HG03103 (cell line): ENCODE data around the gene CLEC4G.
A peak's percentile ranks its signal among the peaks of the same experiment; 100 is the strongest.

Experiments used
- ATAC-seq: cut with Tn5 transposase; IDR thresholded peaks from one replicate; pipeline ENCODE4 v1.9.1; 2021; ENCODE audit warnings: low read depth; ENCODE audit not compliant: unreplicated experiment

The CLEC4G gene

DNA sequence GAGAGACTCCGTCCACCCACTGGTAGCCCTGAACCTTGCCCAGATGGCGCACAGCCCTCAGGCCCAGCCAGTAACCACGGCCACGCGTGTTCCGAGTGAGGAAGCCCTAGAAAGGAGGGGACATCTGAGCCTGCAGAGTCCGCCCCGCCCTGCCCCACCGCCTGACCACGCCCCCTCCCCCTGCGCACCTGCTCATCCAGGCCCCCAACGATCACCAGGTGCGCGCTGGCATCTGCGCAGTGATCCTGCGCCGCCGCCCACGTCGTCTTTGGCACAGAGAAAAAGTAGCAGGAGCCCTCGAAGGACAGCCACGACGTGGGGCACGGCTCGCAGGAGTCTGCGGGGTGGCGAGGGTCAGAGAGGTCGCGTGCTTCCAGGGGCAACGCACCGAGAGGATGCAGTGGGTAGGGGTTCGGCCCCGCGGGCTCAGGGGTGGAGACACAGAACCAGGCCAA lies 2.1 kb downstream of the CLEC4G start:
- ATAC-seq: no peak

DNA sequence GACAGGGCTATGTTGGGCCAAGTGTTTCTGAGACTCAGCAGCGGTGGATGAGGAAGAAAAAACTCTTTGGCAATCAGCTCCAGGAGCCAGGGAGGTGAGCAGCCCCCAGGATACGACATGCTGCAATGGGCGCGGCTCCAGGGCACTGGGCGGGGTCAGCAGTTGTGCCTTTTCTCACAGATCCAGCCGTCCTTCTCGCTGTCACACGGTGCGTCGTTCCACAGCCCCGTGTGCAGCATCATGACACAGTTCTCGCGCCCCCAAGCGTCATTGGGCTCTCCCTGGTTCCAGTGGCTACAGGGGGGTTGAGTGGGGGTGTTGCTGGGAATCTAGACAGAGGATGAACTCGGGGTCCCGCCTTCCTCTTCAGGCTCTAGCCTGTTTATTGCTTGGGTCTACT lies 2.7 kb downstream of the CLEC4G start:
- no peak for ATAC-seq

DNA sequence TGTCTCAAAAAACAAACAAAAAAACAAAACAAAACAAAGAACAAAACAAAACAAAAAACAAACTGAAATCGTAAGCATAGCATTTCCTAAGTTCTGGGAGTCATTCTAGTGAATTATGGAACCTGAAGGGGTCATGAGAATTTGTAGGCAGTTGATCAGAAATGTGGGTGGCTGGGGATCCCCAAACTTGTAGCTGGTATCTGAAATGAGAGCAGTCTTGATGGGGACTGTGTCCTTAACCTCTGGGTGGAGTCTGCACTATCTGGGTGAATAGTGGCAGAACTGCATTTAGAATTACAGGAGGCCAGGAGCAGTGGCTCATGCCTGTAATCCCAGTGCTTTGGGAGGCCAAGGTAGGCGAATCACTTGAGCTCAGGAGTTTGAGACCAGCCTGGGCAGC lies 6.1 kb downstream of the CLEC4G start:
- ATAC-seq: no peak

DNA sequence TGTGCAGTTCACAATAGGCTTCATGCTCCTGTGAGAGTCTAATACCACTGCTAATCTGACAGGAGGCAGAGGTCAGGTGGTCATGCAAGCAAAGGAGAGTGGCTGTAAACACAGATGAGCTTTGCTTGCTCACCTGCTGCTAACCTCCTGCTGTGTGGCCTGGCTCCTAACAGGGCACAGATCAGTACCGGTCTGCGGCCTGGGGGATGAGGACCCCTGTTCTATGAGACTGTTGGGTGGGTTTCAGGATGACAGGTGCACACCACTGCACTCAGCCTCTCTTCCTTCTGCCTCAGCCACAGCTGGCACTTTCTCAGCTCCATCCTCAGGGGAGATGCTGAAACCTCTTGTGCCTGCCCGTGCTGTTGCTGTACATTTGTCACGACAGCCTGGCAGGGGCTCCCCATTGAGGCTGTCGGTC lies 9.7 kb downstream of the CLEC4G start:
- no peak for ATAC-seq

DNA sequence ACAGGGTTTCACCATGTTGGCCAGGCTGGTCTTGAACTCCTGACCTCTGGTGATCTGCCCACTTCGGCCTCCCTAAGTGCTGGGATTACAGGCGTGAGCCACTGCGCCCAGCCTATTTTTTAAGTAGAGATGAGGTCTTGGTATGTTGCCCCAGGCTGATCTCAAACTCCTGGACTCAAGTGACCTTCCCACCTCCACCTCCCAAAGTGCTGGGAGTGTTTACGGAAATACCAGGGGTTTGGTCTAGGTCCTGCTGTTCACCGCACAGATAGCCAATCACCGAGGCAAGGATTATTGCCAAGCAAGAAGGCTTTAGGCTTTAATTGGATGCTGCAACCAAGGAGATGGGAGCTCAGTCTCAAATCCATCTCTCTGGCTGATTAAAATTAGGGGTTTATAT lies 11.6 kb downstream of the CLEC4G start:
- no peak for ATAC-seq

GRCh38 chr19:7718668-7719067 lies 13.2 kb downstream of the CLEC4G start:
- no peak for ATAC-seq

- ATAC-seq: no peak
Measured at GRCh38 chr19:7716762-7717161, 15.1 kb downstream of the CLEC4G start.

- ATAC-seq: no peak
Measured at GRCh38 chr19:7715671-7716070, 16.2 kb downstream of the CLEC4G start.

DNA sequence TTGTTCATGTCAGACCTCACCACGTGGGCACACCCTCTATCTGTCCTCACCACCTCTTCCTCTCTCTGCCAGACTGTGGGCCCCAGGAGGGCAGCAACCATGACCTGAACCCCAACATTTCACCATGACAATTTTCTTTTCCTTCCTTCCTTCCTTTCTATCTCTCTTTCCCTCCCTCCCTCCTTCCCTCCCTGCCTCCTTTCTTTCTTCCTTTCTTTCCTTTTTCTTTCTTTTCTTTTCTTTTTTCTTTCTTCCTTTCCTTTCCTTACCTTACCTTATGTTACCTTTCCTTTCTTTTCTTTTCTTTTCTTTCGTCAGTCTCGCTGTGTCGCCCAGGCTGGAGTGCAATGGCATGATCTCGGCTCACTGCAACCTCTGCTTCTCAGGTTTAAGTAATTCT lies 21.3 kb downstream of the CLEC4G start:
- no peak for ATAC-seq

GRCh38 chr19:7709932-7710460 lies 21.9 kb downstream of the CLEC4G start:
- no peak for ATAC-seq

GRCh38 chr19:7706955-7707456 lies 24.9 kb downstream of the CLEC4G start:
- ATAC-seq: no peak

GRCh38 chr19:7706188-7706954 lies 25.5 kb downstream of the CLEC4G start:
- no peak for ATAC-seq

GRCh38 chr19:7705387-7706187 lies 26.3 kb downstream of the CLEC4G start:
- peak; percentile 46 for ATAC-seq

DNA sequence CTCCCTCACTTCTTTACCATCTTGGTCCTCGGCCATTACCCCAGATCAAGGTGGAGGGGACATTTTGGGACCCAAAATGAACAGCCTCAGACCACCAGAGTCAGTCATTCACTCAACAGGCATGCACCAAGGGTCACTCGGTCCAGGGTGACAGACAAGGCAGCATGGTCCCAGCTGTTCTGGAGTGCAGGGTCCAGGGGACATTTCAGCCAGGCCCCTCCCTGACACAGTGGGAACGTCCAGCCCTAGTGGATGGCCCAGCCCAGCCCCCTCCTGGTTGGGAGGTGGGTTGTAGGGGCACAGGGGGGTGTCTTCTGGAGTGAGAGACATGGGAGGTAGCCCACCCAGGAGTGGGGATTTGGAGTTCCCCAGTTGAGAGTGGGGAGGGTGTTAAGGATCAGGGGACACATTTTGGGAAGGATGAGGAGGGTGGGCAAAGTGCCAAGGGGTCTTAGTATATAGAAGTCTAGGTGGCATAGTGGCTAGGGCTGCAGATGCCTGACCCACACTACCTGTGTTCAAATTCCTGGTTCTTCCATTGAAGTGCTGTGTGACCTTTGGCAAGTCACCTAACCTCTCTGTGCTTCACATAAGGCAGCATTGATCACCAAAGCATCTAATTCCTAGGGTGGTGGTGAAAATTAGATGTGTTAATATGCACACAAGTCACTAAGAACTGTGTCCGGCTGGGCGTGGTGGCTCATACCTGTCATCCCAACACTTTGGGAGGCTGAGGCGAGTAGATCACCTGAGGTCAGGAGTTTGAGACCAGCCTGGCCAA lies 27.4 kb downstream of the CLEC4G start:
- no peak for ATAC-seq

- no peak for ATAC-seq
Measured at GRCh38 chr19:7703332-7703731, 28.6 kb downstream of the CLEC4G start.

DNA sequence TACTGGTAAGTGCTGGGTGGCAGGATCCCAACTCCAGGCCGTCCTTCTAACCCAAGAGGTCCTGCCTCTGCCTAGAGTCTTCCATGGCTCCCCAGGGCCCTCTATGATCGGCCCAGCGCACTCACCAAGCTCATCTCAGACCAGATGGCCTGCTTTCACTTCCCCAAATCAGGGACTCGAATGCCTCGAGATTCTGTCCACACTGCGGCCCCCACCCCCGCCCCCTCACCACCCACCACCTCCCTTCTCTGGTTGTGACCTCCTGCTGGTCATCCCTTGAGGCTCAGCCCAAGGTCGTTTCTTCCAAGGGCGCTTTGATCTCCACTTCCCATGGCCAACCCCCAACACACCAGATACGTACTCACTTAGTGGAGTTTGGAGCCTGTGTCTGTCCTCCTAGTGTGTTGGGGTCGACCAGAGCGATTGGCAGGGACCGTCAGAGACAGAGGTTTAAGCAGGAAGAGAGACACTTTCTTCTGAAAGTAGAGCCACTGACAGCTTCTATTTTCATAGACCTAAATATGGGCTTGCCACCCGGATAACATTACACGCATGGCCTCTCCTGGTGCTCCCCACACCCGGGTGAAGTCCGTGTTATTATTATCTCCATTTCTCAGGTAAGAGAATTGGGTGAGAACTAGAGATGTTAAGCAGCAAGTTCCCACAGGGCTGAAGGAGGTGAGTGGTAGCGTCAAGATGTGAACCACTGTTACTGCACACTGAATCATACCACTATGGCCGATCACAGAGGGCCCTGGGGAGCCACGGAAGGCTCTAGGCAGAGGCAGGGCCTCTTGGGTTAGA lies 30.1 kb downstream of the CLEC4G start, which contains the start of gene FCER2:
Gene FCER2, minus strand, starts transcription at position 478 of the 804 bp plus-strand sequence. CDS start 2,371 bp downstream, outside the sequence.
- peak; percentile 40 for ATAC-seq

DNA sequence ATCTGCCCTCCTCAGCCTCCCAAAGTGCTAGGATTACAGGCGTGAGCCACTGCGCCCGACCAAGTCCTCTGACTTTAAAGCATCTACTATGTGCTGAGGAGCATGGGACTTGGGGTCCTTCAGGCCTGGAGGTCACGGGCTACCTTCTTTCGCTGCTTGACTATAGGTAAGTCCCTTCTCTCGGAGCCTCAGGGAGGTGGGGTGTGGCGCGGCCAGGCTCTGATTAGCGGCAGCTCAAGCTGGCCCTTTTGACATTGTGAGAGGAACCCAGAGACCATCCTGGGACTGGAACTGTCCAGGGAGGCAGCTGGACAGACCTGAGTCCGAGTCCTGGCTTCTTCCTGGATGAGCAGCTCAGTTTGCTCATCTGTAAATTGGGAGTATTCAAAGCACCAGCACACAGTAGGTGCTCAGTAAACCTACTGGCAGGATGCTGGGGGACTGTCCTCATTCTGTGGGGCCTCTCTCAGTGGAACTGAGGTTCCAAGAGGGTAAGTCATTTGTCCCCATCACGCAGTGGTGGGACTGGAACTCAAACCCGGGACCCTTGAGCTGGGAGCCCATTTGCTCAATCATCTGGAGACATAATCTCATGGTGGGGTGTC lies 30.8 kb downstream of the CLEC4G start:
- ATAC-seq: no peak

DNA sequence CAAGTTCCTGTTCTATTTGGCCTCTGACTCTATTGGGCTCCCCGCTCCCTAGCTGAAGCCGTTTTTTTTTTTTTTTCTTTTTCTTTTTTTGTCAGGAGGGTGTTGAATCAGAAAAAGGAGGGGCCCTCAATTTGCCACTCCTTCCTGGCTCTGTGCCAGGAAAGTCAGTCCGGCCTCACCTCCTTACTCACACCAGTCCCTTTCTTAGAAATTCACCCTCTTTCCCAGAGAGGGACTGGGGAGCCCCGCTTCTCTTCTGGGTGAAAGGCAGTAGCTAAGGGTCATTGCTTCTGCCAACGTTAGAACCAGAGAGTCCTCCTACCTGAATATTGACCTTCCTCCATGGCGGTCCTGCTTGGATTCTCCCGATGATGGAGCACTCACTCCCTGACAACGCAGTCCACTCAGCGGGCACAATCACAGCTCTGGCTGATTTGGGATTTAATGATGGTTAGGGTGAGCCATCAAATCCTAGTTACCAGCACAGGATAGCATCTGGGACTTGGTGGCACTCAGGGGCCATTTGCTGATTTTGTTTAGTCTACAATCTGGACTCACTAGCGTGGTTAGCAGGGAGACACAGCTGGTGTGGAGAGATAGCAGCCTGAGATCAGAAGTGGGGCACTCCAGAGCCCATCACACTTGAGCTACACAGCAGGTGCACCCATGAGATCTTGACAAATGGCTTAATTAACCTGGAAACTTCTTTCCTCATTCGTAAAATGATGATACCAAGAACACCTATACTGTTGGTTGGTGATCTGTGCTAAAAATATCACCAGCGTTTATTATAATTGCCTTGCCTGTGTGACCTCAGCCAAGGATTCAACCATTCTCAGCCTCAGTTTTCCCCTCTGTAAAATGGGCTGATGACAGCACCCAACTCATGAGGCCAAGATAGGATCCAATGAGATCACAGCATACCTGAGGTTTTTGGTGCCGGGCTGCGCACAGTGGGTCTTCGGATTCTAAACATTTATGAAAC lies 32.2 kb downstream of the CLEC4G start:
- ATAC-seq: no peak
